HG02763 (cell line): ENCODE data around the gene RAPGEF5.

ENCODE experiments used
- ATAC-seq: cut with Tn5 transposase; IDR thresholded peaks from one replicate; pipeline ENCODE4 v1.9.1; 2021; ENCODE audit warnings: mild to moderate bottlenecking, moderate library complexity; ENCODE audit not compliant: unreplicated experiment

The RAPGEF5 gene

DNA sequence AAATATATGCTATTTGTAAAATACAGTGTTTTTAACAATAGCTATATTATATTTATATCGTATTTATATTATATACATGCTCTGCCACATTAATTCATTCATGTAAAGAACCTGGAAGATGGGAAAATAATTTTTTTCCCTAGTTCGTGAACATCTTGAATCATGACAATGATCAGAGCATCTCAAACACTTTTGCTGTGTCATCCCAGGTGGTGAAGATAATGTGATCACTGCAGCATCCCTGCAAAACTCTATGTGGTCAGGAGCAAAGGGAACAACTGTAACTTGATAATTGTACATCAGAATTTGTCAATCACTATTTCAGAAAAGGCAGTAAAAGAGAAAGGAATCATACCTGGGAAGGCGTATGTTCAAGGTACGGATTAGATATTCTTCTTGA, 39.3 kb downstream of the RAPGEF5 start:
- ATAC-seq: no peak

DNA sequence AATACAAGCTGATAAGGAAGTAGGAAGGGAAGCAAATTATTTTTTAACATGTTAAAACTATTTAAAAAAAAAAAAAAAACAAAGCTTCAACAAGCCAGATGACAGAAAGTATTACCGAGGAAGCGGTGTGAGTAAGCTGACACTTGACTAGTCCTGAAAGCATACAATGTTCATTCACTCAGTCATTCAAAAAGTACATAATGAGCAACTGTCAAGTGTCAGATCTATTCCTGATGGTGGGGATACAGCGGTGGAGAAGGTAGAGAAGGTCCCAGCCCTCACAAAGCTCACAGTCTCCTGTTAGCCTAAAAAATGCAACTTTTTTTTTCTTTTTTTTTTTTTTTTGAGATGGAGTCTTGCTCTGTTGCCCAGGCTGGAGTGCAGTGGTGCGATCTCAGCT, 40.0 kb downstream of the RAPGEF5 start:
- no peak for ATAC-seq

GRCh38 chr7:22307816-22308215, 49.1 kb downstream of the RAPGEF5 start:
- no peak for ATAC-seq

GRCh38 chr7:22305706-22306105, 51.2 kb downstream of the RAPGEF5 start:
- no peak for ATAC-seq

GRCh38 chr7:22302951-22303423, 54.0 kb downstream of the RAPGEF5 start:
- ATAC-seq: no peak

DNA sequence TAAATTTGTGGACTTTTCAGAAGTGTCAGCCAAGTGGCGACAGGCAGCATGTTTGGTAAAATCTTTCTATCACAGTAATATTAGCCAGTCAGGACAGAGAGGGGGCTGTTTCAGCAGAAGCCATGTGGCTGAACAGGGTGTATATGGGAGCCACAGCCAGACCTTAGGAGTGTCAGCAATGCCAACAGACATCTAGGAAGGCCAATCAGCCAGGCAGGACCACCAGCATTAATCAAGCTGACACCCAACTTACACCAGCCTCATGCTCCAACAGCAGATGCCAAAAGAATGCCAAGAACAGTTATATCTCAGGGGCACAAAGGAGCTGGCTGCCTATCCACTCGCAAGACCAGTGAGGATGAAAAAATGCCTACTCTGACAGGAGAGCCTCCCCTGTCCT, 54.8 kb downstream of the RAPGEF5 start:
- ATAC-seq: no peak

GRCh38 chr7:22301790-22302189, 55.2 kb downstream of the RAPGEF5 start:
- ATAC-seq: no peak

DNA sequence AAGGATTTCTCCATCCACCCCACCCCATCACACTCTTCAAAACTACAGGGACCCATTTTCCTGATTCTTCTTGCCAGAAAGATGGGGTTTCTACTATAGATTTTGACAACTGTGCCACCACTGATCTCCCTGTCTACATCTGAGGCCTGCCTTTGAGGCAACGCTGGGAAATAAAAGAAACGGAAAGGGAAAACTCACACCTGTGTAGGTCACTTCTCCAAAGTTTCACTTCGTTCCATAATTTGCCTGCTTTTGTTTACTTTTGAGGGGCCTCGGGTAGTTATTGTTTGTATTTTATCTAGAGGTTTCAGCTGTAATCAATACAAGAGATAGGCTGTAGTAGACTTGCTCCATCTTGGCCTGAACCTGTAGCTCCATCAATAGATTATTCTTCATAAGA, 56.1 kb downstream of the RAPGEF5 start:
- ATAC-seq: no peak

DNA sequence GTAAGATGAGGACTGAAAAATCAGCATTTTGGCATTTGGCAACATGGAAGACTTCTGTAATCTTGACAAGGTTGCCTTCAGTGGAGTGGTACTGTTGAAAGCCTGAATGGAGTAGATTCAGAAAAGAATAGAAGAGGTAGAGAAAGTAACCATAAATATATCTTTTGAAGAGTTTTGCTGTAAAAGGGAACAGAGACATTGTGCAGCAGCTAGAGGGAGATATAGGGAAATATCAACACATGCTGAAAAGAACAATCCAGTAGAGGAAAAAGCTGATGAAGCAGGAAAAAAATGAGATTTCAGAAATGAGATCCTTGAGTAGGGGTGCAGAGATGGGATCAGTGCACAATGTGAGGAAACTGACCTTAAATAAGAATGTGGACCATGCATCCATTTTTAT, 60.0 kb downstream of the RAPGEF5 start:
- no peak for ATAC-seq

GRCh38 chr7:22296265-22296566, 60.7 kb downstream of the RAPGEF5 start:
- ATAC-seq: no peak

DNA sequence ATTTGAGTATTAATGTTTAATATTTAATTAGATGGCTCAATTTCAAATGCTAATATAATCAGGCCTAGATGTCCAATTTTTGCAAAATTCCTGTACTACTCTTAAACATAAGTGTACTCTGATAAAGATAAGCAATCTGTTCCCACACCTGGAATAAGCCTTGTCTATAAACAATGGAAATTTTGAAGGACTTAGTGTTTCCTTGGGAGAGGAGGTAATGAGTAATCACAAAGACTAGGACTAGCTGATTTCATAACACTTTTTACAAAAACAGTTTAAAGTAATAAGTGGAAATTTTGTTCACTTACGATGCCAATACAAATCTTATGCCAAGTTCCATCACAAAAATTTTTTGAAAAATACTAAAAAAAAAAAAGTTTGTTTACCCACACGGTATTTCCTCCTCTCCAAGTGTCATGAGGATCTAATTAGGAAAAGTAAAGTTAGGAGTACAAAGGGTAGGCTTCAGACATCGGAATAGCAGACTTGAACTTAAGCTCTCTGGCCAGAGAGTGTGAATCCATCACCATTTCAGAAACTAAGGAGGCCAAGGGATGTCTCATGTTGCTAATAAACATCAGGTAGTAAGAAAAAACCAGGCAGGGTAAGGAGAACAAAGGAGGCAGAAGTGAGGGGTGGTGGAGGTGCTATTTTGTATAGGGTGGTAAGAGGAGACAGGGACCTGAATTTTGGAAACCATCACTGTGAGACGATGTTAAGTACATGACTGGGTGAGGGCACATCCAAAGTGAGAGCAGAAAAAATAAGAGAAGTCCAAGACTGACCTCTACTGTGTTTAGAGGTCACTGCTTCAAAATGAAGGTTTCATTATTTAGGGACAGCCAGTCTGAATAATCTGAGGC, 61.3 kb downstream of the RAPGEF5 start:
- no peak for ATAC-seq

GRCh38 chr7:22292531-22292930, 64.4 kb downstream of the RAPGEF5 start:
- ATAC-seq: no peak

- ATAC-seq: no peak
Observed at GRCh38 chr7:22291977-22292376, 65.0 kb downstream of the RAPGEF5 start.

DNA sequence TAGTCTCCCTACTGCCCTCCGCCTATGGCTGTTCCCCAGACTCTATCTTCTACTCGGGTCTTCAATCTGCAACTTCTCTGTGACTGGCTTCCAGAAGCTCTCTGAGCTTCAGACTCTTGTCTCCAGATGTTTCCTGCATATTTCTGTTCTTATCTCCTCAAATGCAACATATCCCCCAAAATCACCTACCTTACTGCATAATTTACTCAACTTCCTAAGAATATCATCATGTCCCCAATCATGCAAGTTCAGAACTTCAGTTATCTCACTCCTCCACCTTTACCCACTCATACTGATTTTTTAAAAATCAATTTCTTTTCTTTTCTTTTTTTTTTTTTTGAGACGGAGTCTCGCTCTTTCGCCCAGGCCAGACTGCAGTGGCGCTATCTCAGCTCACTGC, 68.8 kb downstream of the RAPGEF5 start:
- no peak for ATAC-seq

- no peak for ATAC-seq
Observed at GRCh38 chr7:22287412-22287811, 69.5 kb downstream of the RAPGEF5 start.

DNA sequence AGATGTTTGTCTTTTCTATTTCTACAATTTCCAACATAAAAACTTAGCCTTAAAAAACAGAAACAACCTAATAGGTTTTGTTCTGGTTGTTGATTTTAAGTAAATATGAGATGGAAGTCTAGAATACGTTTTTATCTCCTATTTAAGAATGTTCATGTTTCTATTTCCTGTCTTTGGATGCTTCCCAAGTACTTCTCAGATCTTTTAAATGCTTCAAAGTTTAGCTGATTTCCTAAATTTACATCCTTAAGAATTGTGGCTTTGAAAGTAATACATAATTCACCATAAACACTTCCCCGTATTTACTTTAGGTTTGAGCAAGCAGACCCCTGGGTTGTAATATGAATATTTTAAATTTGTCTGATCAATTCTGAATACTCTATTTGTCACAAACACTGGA, 70.5 kb downstream of the RAPGEF5 start:
- no peak for ATAC-seq

GRCh38 chr7:22281481-22281880, 75.5 kb downstream of the RAPGEF5 start:
- ATAC-seq: no peak

DNA sequence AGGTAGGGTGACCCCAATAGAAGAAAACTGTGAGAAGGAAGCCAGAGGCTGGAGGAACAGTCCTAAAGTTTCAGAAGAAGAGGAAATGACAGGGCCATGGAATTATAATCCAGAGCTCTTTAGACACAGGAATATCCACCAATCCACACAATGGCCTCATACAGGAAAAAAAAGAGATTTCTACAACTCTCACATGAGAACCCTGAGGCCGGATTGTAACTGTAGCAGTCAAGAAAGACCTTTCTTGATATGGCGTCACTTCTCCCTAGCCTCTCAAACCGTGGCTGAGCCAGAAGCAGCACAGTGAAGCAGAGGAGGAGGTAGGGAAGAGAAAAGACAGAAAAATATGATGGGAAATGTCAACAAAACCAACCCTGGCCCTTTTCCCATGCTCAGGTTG, 76.9 kb downstream of the RAPGEF5 start:
- no peak for ATAC-seq

GRCh38 chr7:22278660-22279059, 78.3 kb downstream of the RAPGEF5 start:
- no peak for ATAC-seq

- no peak for ATAC-seq
Observed at GRCh38 chr7:22277375-22277774, 79.6 kb downstream of the RAPGEF5 start.

DNA sequence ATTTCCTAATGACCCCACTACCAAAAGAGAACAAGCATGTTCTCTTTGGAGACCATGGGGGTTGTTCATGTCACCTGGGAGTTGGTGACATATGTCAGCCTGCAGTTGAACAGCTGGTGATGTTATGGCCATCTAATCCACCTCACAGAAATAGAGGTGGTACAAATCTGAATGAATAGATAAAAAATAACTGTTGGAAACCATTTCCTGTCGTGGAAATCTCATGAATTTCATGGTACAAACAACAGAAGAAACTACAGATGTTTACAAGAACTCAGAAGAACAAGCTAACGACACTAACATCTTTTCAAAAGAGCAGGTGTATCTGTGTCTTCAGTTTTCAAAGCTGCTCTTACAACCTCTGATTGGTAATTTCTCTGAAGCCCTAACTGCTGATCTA, 81.3 kb downstream of the RAPGEF5 start:
- no peak for ATAC-seq

DNA sequence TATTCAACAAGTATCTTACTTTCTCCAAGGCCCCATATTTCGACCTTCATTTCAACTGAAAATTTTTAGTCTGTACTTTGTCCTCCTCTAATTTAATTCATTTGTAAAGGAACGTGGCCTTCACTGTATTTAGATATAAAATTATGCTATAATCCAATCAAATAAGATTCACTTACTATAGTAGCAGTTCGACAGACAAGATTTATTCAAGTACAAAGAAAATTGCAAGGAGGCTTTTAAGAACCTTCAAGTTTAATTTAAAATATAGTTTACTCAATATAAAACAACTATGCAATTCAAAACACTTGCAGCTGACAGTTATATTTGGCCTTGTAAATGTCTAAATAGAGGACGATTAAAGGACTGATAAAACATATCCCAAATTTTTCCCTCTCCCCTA, 85.6 kb downstream of the RAPGEF5 start:
- ATAC-seq: no peak

DNA sequence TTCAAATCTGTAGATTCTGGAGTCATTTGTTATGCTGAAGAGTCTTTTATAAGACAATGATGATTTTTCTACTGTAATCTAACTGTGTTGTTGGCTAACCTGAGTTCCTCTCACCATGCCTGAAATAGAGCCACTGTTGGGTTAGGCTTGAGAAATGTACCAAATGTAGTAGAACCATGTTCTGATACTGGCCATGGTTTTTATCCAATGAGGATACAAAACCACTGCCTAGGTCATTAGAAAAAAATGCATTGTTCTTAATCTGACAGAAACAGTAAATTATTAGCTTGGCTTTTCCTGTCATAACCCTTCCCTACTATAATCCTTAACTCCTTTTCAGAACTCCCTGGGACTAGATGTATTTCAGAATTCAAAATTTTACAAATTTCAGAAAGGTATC, 86.6 kb downstream of the RAPGEF5 start:
- no peak for ATAC-seq
